ENCODE data around the gene CDCA7. TPM values are rescaled to one million over a fixed set of nuclear protein-coding genes. Genes with fewer than 3 reads are reported as not detected.

CDCA7 gene
- total and polyA plus RNA-seq, 12 donors: 0.33 to 1.8 (median 1.0) TPM

- no peaks in the 10 kb centered on the region for H3K9me3 ChIP-seq
- peaks cover 0 to 23% (median 16%) of the 10 kb centered on the region in 9 donors for H3K4me1 ChIP-seq
- WGBS, 2 donors: 69 to 77% methylated on average over 5 of the region's 5 CpGs
- no peaks in the 10 kb centered on the region for H3K36me3 ChIP-seq
- no peak overlapping the region for H3K4me3 ChIP-seq
- H3K27ac ChIP-seq: no peak overlapping the region
- no peak for DNase-seq
- no peak for ATAC-seq
- intact Hi-C loops (cut with DNase I): no loop called here
- TF ChIP-seq CTCF (IDR thresholded peaks at IDR 0.05): no peak
- peaks cover 0 to 33% (median 29%) of the 10 kb centered on the region in 7 donors for H3K27me3 ChIP-seq
Measured at GRCh38 chr2:173358616-173359015, 3.9 kb downstream of the CDCA7 start.

GRCh38 chr2:173359231-173359630 is 4.6 kb downstream of the CDCA7 start:
- peaks cover 0 to 17% (median 11%) of the 10 kb centered on the region in 9 donors for H3K4me1 ChIP-seq
- H3K36me3 ChIP-seq: no peaks in the 10 kb centered on the region
- no peaks in the 10 kb centered on the region for H3K9me3 ChIP-seq
- no peak overlapping the region for H3K4me3 ChIP-seq
- H3K27me3 ChIP-seq: peaks cover 0 to 27% (median 23%) of the 10 kb centered on the region in 7 donors
- no peak for ATAC-seq
- no peak for DNase-seq
- no peak for TF ChIP-seq CTCF (IDR thresholded peaks at IDR 0.05)
- intact Hi-C loops (cut with DNase I): no loop called here
- H3K27ac ChIP-seq: no peak overlapping the region
- 91 to 95% methylated on average over 8 of the region's 8 CpGs for WGBS, 2 donors

- DNase-seq (no peak), ATAC-seq (no peak)
- peaks cover 0 to 10% (median 0%) of the 10 kb centered on the region in 9 donors for H3K4me1 ChIP-seq
- intact Hi-C loops (cut with DNase I): no loop called here
- H3K4me3 ChIP-seq: no peak overlapping the region
- peak overlapping the region in 1 of 10 donors; percentile 40 for H3K27ac ChIP-seq
- H3K9me3 ChIP-seq: no peaks in the 10 kb centered on the region
- H3K27me3 ChIP-seq: no peaks in the 10 kb centered on the region
- H3K36me3 ChIP-seq: peaks cover 0 to 25% (median 0%) of the 10 kb centered on the region in 9 donors
- TF ChIP-seq CTCF (IDR thresholded peaks at IDR 0.05): no peak
- WGBS, 2 donors: 83 to 86% methylated on average over 3 of the region's 3 CpGs
Measured at GRCh38 chr2:173370198-173370597, 15.5 kb downstream of the CDCA7 start.

- no peak for TF ChIP-seq CTCF (IDR thresholded peaks at IDR 0.05)
- peaks cover 0 to 10% (median 0%) of the 10 kb centered on the region in 9 donors for H3K4me1 ChIP-seq
- intact Hi-C loops (cut with DNase I): no loop called here
- H3K36me3 ChIP-seq: peaks cover 0 to 17% (median 0%) of the 10 kb centered on the region in 9 donors
- H3K9me3 ChIP-seq: no peaks in the 10 kb centered on the region
- no peaks in the 10 kb centered on the region for H3K27me3 ChIP-seq
- no peak overlapping the region for H3K27ac ChIP-seq
- ATAC-seq (no peak), DNase-seq (no peak)
- 67 to 74% methylated on average over 3 of the region's 3 CpGs for WGBS, 2 donors
- H3K4me3 ChIP-seq: no peak overlapping the region
Measured at GRCh38 chr2:173371023-173371422, 16.4 kb downstream of the CDCA7 start.
